ENCODE data around the gene OGT. TPM values are rescaled to one million over a fixed set of nuclear protein-coding genes. Genes with fewer than 3 reads are reported as not detected.

OGT gene
- total and polyA plus RNA-seq, 10 of the 15 experiments (the other 5 are each of a cell fraction or from before 2014, with no cell fraction given), result 38.2 to 671 (median 107) TPM

GRCh38 chrX:71493111-71493613 is 39.7 kb upstream of the OGT start:
- intact Hi-C loops (cut with micrococcal nuclease; ENCODE audit: unreplicated experiment), result no loop called here
- no peaks in the 10 kb centered on the region for H3K9me3 ChIP-seq (replicated peaks; ENCODE audit: control insufficient read depth, insufficient read depth, low read length)
- POLR2A ChIA-PET, result interaction anchor here (0.7 kb wide), 1 partner anchor 99 kb away, joined by 3 read pairs; no protein-coding TSS in a partner anchor
- no TSS peak for BruUV-seq (replicated peaks)
- CTCF ChIA-PET, result interaction anchor here (1.0 kb wide), 1 partner anchor 41 kb away, joined by 3 read pairs; no protein-coding TSS in a partner anchor
- H3K27me3 ChIP-seq (replicated peaks in 1 of 2; ENCODE audit: control insufficient read depth in 2 of 2, insufficient read depth in 2 of 2, low read length in 1 of 2), result no peaks in the 10 kb centered on the region
- 73% methylated on average over 16 of the region's 16 CpGs for WGBS (ENCODE audit: insufficient coverage, insufficient replicate concordance, low lambda C conversion rate, missing lambda C conversion rate)
- no peaks in the 10 kb centered on the region for H4K20me1 ChIP-seq (ENCODE audit: control insufficient read depth, insufficient read depth)
- SMC1A ChIA-PET (ENCODE audit: uncharacterized antibody, unreplicated experiment), result no interaction called here
- no peaks in the 10 kb centered on the region for H3K79me2 ChIP-seq (ENCODE audit: control insufficient read depth, insufficient read depth, low read length)
- no peak for ATAC-seq
- DNase-seq (ENCODE audit: low read depth, low spot score), result no peak
- no peaks in the 10 kb centered on the region; the same call in 1 of the 2 replicates for H3K4me1 ChIP-seq (ENCODE audit: control insufficient read depth, insufficient read depth, low read length)
- no peak for FAIRE-seq
- H3K36me3 ChIP-seq (ENCODE audit: control insufficient read depth in 2 of 2, insufficient read depth in 2 of 2, low read length in 1 of 2), result no peaks in the 10 kb centered on the region
- no peak overlapping the region for H3K4me2 ChIP-seq (ENCODE audit: control insufficient read depth, insufficient read depth)
- in situ Hi-C loops (cut with MboI), result no loop called here
- no peak overlapping the region for H3K9ac ChIP-seq (ENCODE audit: control insufficient read depth, insufficient read depth, low read length)
- RAD21 ChIA-PET (ENCODE audit: unreplicated experiment), result interaction anchor here (1.2 kb wide), 1 partner anchor 40 kb away, joined by 4 read pairs; the partner anchor contains the start of gene OGT
- no peak overlapping the region for H2AFZ ChIP-seq (ENCODE audit: control insufficient read depth, low read depth, low read length)
- H3K4me3 ChIP-seq, result 0 out of 2 replicates have a peak overlapping the region, but pooled peaks have one; percentile 60
- no peak for TF ChIP-seq JUNB (IDR thresholded peaks at IDR 0.05)
- TF ChIP-seq YBX1 (IDR thresholded peaks at IDR 0.05), result no peak
- TF ChIP-seq SPI1 (IDR thresholded peaks at IDR 0.05; ENCODE audit: borderline replicate concordance, insufficient read depth, low read depth, low read length), result no peak
- no peak for TF ChIP-seq ZNF622 (IDR thresholded peaks at IDR 0.05)
- no peak for TF ChIP-seq SREBF2 (IDR thresholded peaks at IDR 0.05; ENCODE audit: low read length)
- no peak for TF ChIP-seq NKRF (conservative IDR thresholded peaks at IDR 0.05)
- no peak for TF ChIP-seq CBFB (IDR thresholded peaks at IDR 0.05; ENCODE audit: low read depth)
- no peak for TF ChIP-seq SP1 (IDR thresholded peaks at IDR 0.05; ENCODE audit: low read depth, low read length)
- no peak for TF ChIP-seq E4F1 (IDR thresholded peaks at IDR 0.05; ENCODE audit: borderline replicate concordance, partially characterized antibody)
- no peak for TF ChIP-seq RUNX3 (IDR thresholded peaks at IDR 0.05; ENCODE audit: low read length)
- TF ChIP-seq NFXL1 (IDR thresholded peaks at IDR 0.05; ENCODE audit: borderline replicate concordance), result no peak
- no peak for TF ChIP-seq SUZ12 (IDR thresholded peaks at IDR 0.05; ENCODE audit: unreplicated experiment)
- no peak for TF ChIP-seq NFYA (IDR thresholded peaks at IDR 0.05; ENCODE audit: borderline replicate concordance, low read depth, low read length)
- no peak for TF ChIP-seq CTCF (IDR thresholded peaks at IDR 0.05 in 2 of 3, conservative IDR thresholded peaks at IDR 0.05 in 1 of 3; ENCODE audit: control insufficient read depth in 2 of 3, extremely low read depth in 1 of 3, insufficient read depth in 1 of 3, low read depth in 3 of 3, low read length in 3 of 3)
- no peak for TF ChIP-seq SREBF1 (IDR thresholded peaks at IDR 0.05; ENCODE audit: low read length)
- no peak for TF ChIP-seq EED (IDR thresholded peaks at IDR 0.05; ENCODE audit: low read depth)
- no peak overlapping the region for H3K27ac ChIP-seq (ENCODE audit: control insufficient read depth, insufficient read depth)

Data from GM12878 (cell line).